COR-L47 (cell line): ENCODE measurements around the gene IVD.
A peak's percentile ranks its signal among the peaks of the same experiment; 100 is the strongest.

Experiments
- DNase-seq: peaks from one replicate; lab custom pipeline; 2025; lab: John Stamatoyannopoulos, UW

IVD gene

DNA sequence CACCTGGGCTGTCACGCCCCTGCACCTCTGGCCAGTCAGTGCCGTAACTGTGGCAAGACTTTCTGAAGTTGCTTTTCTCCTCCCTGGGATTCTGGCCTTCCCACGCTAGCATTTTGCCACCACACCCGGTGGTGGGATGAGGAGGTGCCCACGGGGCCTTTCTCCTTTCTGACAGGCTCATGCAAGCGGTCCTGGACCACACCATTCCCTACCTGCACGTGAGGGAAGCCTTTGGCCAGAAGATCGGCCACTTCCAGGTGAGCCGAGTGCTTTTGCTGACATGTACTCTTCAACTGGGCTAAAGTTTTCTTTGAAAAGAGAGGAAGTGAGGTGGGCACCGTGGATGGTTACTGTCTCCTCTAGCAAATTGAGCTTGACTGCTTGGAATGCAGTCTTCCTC lies 9.6 kb downstream of the IVD start:
- DNase-seq: no peak

DNA sequence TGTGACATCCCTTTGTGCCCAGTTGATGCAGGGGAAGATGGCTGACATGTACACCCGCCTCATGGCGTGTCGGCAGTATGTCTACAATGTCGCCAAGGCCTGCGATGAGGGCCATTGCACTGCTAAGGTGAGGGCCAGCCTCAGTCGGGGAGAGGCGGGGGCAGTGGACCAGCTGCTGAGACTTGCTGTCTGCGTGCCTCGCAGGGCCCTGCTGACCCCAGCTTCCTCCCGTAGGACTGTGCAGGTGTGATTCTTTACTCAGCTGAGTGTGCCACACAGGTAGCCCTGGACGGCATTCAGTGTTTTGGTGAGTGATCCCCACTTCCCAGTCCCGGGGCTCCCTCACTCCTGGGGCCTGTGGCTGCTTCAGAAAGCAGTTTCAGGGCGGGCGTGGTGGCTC lies 10.5 kb downstream of the IVD start:
- DNase-seq: no peak

DNA sequence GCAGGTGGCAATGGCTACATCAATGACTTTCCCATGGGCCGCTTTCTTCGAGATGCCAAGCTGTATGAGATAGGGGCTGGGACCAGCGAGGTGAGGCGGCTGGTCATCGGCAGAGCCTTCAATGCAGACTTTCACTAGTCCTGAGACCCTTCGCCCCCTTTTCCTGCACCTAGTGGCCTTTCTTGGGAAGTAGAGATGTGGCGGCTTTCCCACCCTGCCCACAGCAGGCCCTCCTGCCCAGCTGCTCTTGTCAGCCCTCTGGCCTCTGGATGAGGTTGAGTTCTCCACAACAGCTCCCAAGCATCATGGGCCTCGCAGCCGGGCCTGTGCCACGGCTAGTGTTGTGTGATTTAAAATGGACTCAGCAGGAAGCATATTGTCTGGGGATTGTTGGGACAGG lies 12.5 kb downstream of the IVD start:
- no peak for DNase-seq

DNA sequence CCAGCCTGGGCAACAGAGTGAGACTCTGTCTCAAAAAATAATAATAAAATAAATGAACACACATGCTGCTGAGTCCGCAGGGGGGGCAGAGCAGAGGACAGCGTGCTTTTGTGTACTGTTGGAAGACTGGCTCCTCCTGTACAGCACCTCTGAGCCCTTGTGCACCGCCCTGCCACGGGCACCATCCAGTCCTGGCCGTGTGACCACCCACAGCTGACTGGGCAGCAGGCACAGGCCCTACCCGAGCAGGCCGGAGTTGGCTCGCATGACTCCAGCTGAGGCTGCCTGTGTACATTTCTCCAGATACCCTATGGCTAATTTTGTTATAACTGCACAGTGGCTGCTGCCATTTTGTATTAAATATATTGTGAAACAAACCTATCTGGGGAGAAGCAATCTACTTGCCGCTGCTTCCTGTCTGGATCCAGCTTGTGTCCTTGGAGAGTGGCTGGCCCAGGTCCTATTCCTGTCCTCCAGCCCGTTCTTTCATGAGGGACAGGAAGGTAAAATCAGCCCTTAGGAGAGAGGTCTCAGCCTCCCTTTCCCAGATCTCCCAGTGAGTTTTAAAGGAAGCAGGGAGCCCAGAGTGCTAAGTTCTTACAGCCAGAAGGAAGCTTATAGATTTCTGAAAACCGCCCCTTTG lies 14.6 kb downstream of the IVD start:
- no peak for DNase-seq

DNA sequence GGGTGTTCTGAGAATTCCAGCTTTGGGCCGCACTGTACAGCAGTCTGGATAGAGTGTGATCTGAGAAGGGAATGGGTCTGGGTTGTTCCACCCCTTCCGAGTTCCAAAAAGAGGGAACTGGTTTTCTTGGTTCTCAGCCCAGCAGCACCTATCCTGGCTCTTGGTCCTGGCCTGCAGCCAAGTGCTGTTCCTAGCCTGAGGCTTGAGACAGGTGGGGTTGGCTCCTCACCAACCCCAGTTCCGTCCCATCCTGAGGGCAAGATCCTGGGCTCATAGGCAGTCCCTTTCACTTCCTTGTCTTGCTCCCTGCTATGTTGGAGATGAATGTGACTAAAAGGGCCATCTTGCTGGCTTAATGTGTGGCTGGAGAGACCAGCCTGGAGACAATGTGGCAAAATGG lies 15.2 kb downstream of the IVD start:
- DNase-seq: peak; percentile 57

DNA sequence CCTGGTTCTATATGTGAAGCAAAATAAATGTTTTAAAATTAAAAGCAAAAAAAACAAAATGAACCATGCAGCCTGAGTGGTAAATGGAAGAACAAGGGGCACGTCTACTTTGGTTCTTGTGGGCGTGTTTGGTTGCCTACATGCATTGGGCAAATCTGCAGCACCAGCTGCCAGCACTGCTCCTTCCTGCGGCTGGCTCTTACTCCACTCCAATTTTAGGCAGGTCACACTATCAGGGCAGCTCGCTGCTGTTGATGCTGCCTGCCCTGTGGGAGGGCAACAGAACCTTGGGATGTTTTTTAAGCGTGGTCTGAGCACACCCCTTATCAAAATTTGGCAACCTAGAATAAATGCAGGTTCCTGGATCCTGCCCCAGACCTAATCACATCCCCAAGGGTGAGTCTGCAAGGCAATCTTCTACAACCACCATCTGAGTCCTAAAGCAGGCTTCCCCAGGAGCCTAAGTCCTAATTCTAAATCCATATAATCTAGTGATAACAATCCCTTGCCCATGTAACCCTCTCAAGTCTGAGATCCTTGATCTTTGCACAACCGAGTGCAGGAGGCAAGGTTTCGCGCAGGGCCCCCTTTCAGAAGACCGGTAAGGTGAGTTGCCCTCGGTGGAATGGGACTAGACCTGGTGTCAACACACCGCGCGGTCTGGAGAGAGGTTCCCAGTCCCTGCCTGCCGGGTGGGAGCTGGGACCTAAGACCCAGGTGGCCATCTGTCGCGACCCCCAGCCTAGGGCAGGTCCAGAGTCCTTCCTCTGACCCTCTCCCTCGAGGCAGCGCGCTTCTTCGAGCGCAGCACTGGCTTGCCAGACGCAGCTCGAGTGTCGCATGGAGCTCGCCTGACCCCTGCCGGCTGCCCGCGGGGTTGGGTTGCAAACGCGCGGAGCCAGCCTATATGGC lies 15.9 kb downstream of the IVD start:
- peak; percentile 70 for DNase-seq

DNA sequence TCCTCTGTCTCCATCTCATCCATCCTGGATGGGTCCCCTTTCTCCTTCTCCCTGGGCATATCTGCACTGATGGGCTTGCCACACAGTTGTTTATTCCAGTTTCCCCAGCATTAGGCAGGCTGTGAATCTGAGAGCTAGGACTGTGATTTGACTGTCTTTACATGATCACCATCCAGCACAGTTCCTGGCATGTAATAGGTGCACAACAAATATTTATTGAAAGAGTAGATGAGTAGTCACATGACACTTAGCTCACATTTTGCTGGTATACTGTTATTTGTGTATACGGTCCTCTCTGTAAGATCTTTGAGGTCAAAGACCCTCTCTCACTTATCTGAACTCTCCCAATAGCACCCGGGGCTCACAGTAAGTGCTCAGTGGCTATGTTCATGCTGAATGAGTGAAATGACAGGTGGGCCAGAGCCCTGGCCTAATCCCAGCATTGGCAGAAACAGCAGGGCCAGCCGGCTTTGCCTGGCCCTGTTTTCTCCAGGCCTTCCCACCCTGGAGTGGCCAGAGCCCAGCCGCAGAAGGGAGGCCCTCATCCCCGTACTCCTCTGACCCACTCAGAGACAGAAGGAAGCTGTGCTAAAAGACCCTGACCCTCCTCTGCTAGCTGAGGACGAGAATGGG lies 19.0 kb downstream of the IVD start:
- DNase-seq: no peak

DNA sequence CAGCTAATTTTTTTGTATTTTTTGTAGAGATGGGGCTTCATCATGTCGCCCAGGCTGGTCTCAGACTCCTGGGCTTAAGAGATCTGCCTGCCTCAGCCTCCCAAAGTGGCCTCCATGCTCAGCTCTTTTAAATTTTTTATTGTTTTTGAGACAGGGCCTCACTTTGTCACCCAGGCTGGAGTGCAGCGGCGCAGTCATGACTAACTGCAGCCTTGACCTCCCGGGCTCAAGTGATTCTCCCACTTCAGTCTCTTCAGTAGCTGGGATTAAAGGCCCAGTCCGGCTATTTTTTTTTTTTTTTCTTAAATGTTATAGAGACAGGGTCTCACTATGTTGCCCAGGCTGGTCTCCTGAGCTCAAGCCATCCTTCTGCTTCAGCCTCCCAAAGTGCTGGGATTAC lies 20.1 kb downstream of the IVD start:
- DNase-seq: no peak

DNA sequence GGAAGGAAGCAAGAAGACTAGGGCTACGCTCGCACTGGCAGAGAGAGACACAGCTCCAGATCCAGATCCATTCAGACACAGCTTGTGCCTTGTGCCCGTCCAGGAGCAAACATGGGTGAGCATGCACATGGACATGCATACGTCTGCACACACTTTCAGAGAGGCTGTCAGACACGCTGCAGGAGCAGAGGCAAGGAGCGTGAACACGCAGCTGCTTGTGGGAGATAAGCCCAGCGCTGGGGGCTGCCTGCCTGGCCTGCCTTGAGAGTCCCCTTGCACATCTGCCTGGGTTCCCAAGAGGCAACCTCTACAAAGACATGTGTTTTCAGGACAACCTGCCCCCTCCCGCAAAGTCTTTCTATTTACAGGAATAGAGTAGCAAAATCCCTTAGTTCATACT lies 21.6 kb downstream of the IVD start:
- DNase-seq: no peak

DNA sequence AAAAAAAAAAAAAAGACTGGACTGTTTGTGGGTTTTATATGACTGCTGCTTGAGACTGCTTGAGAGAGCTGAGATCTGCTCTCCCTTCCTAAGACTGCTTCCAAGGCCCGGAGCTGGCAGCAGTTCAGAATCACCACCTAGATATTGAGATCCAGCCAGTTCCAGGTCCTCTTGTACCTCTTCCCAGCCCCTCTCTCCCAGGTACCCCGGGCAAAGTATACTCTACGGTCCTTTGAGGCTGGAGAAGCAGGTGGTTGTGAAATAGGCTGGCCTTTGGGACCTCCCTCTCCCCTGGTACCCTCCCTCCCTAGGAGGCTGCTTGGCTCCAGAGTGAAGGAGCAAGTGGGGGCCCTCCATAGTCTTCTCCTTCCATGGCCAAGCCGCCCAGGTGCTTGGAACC lies 22.6 kb downstream of the IVD start:
- no peak for DNase-seq

DNA sequence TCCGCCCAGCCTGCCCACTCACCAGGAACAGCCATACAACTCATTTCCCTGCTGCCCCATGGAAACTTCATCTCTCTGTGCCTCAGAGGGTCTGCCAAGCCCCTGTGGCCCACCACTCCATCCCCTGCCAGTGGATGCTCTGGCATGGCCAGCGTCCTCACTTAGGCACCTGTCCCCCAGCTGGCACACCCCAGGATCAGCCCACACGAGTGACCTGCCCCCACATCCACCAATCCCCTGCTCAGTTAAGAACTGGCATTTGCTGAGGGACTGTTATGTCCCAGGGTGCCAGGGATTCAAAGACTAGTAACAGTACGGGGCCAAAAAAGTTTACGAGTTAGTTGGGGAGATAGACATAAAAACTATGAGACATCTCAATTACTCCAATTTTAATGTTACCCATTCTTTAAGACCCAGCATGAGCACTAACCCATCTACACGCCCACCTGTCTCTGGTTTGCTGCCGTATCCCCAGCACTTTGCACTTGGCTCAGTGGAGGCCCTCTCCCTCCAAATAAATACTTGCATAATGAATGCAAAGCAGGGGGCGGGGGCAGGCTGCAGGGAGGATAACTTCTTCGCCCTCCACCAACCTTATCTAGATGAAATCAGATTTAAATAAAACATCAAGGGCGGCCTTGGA lies 23.6 kb downstream of the IVD start:
- DNase-seq: no peak

DNA sequence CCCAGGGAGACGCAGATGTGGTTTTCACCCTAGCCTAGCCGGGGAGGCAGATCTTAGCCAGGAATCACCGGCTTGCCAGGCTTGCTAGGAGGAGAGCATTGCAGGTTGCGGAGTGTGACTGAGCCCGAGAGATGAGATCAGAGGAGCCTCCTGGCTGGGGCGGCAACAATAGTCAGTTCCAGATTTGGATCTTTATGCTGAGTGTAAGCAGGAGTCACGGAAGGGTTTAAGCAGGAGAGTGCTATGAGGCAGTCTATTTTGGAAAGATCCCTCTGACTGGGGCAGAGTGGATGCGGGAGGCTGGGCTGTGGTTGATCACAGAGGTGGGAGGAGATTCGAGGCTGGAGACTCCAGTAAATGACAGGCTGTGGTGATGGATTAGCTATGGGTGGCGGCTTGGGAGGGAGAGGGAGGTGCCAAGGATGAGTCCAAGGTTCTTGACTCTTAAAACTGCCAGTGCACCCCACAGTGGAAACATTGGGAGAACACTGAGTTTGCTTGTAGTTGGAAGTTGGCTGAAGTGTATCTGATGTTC lies 24.7 kb downstream of the IVD start:
- DNase-seq: no peak

DNA sequence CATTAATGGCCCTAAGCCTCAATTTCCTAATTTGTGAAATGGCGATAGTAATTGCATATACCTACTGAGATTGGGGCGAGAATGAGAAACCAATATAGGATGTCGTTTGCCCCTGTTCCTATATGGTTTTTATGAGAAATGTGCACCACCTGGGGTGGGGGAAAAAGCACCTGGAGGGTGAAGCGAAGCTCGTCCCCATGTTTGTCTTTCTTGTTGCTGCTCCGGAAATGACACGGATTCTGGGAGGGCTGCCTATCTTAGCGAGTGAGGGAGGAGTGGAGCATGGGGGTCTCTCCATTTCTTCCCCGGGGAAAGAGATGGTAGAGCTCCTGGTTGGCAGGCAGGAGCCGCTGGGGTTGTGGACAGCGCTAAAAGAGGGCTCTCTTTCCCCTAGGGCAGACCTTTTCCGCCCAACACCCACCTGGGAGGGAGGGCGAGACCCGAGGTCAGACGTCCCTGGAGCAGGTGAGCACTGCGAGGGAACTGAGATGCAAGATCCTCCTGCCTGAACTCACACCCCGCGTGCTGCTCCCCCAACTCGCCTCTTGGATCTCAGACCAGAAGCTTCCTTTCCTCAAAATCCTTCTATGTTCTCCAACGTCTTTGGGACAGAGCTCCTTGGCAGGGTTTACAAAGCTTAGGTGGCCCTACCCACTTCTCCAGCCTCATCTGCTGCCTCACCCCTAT lies 29.6 kb downstream of the IVD start:
- no peak for DNase-seq

DNA sequence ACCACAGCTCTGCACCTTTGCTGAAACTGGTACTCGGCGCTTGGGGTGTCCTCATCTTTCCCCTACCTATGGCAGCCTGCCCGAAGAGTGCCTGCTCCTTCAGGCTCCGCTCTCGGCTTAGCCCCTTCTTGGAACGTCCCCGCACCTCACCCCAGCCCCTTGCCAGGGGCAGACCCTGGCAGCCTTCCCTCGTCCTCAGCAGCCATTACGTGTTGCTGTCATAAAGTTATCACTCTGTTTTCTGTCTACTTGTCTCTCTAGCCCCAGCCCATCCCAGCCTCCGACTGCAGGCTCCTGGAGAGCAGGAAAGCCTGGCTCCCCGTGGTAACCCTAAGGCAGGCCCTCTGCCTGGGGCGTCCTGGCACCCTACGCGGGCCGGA lies 30.1 kb downstream of the IVD start:
- DNase-seq: no peak

DNA sequence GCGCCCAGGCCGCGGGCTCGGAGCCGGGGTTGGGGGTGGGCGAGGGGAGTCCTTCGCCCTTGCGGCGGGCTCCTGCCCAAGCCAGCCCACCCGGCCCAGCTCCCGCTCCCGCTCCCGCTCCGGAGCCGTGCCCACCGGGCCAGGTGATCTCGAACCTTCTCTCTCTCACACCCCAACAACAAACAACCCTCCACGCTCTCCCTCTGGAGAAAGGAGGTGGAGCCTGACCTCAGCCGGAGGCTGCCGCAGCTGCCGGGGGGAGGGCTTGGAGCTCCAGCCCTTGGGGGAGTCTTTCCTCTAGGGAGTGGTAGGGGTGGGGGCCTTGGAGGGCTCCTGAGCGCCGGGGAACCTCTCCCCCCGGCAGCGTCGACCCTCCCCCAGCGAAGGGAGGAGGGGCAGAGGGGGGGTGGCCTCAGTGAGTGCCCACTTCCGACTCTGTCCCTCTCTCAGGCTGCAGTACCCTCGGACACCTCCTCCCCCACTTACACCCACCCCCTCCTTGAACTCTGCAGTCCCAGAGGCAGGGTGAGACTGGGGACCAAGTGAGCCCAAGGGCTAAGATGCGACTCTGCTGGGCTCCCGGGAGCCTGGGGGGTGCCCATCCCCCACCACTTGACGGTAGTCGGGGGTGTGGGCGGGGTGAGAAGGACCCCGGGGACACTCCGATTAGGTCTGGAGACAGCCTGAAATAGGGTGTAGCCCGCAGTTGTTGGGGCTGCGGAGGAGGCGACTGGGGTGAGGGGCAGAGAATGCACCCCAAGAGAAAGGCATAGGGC lies 30.7 kb downstream of the IVD start:
- DNase-seq: peak; percentile 25

DNA sequence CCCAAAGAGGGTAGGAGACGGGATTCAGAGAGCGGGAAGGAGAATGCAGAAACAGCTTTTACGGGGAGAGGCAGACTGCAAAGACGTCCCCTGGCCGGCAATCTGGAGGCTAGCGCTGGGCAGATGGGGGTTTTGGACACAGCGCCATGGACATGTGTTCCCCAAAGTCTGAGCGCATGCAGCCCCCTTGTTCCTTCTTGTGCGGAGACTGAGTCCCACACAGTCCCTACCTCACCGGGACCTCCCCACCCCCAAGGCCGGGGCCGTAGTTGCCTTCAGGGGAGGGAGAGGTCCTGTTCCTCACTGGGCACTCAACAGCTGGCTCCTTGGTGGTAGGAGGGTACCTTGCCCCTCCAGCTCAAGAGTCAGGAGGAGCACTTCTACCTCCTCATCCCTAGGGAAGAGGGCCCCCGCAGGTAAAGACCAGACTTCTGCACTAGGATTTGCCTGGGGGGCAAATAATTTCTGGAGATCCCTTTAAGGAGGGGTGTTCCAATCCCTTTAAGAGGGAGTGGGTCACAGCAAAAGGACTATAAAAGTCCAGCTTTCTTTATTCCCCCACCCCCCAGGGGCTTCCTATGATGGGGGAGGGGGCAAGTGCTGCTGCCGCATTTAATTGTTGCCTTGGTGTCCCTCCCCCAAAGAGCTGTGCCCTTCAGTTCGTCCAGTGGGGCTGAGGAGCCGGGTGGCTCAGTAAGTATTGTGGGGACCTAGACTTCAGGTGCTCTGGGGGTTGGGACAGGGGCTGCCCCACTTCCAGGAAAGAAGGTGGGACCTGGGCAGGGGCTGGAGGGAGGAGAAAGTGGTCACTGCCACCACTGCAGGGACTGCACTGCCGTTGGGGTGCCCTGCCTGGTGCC lies 31.5 kb downstream of the IVD start:
- no peak for DNase-seq

DNA sequence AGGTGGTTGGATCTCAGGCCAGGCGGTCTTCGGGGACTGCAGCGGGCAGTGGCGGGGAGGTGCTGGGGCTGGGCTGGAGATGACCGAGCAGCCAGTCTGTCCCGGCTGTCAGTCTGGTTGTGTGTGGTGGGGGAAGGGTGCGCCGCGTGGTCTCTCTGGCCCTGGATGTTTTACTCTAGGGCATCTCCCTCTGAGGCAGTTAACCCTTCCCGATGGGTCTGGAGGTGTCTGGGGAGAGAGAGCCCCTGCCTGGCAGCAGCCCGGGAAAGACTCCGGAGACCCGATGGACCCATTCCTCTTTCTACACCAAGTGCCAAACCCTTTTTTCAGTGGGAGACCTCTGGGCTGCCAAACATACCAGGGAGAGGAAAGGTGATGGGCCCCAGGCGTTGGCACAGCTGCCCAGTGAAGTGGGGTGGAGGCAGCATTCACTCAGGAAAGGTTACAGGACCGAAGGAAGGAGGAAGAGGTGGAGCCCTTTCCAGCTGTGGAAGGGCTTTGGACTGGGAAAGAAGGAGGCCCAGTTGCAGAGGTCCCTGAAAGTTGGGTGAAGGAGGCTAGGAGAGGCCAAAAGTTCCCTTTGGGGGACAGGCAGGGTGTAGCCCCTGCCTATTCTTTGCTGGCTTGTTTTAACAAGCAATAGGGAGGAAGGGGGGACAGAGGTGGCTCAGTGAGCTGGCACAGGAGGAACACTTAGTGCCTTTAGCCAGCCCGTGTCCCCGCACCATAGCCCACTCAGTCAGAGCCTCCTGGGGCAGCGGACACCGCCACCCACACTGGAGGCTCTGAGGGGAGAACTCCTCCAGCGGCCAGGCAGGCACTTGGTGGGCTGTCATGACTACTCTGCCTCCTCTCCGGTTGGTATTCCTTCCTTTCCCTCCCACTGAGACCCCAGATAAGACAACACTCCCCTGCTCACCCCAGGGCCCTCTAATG lies 32.4 kb downstream of the IVD start:
- no peak for DNase-seq

DNA sequence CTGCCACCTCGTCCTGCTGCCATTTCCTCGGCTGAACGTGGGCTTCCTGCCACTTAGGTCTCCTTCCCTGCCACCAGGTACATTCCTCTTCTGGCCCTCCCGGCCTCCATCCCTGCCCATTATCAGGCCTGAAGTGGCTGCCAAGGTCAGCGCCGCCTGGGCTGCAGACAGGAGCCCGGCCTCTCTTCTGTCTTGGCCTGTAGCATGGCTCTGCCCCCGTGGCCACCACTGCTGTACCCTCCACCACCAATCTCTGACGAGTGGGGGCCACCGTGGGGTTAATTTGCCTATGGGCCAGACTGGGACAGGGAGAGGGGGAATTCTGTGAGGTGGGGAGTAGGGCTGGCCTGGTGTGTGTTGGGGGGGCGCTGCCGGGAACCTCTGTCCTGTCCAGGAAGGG lies 33.1 kb downstream of the IVD start:
- no peak for DNase-seq

DNA sequence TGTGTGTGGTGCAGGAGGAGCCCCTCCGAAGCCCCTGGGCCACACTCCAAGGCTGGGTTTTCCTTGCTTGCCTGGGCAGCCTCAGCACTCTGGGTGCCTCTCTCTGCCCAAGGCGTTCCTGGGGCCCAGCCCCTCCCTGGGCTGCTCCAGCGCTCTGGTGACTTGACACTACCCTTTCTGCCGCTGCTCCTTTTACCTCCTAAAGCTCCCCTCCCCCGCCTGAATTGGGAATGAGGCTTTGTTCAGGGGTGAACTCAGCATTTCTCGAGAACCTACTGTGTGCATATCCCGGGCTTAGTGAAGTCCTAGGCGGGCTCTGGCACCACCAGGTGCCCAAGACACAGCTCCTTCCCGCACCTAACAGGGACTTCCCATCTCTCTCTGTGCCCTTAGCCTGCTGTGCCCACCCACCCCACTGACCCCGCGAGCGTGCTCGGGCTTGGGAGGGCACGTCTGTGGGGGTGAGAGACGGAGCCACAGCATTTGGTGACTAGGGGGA lies 33.9 kb downstream of the IVD start:
- DNase-seq: no peak
